ENCODE results near the gene KIF24.

DNA sequence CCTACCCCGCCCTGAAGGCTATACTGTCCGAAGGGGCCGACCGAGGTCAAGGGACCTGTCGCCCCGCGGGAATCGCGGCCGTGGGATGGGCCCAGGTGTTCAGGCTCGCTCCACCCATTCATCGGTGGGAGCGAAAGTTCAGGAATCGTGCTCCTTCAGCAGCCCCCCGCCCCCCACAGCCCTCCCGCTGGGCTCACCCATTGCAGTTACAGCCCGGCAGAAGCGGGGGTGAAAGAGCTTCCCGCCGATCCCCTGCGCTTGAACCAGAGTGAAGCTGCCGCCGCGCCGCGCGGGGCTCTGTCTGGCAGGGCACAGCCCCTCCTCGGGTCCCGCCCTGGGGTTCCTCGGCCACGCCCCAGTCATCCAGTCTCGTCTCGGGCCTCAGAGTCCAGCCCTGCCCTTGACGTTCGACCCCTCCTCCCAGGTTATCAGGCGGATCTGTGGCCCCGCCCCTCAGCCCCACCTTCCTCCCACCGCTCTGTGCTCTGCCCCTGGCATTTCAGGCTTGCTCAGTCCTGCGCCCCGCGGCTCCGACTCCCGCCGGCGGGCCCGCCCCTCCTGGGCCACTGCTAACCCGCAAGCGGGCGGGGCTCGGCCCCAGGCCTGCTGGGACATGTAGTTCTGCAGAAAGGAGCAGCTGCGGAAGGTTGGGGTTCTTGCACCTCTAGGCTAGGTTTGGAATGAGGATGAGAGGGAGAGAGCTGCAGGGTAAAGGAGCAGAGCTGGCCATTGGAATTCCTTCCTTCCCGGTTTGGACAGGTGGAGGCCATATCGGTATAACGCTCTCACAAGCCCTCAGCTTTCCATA is 47.7 kb upstream of the KIF24 start, which contains the start of gene MYORG:
- TF ChIP-seq CTCF (conservative IDR thresholded peaks at IDR 0.05 in 1 of 2, IDR thresholded peaks at IDR 0.05 in 1 of 2; ENCODE audit: low read depth in 1 of 2, low read length in 2 of 2) = no peak
- no peak for TF ChIP-seq EZH2 (IDR thresholded peaks at IDR 0.05; ENCODE audit: low read length, missing control alignments)
